HG03565 (cell line): Measurements from ENCODE around the gene ERMAP.
"Not testable (repeated sequence)": the region's sequence is repeated elsewhere in the genome, so short reads cannot be mapped to it uniquely, and the experiment has no call there.

Source experiments
- ATAC-seq: cut with Tn5 transposase; IDR thresholded peaks from one replicate; pipeline ENCODE4 v1.9.1; 2021; ENCODE audit warnings: mild to moderate bottlenecking, moderate library complexity; ENCODE audit not compliant: unreplicated experiment

ERMAP gene

DNA sequence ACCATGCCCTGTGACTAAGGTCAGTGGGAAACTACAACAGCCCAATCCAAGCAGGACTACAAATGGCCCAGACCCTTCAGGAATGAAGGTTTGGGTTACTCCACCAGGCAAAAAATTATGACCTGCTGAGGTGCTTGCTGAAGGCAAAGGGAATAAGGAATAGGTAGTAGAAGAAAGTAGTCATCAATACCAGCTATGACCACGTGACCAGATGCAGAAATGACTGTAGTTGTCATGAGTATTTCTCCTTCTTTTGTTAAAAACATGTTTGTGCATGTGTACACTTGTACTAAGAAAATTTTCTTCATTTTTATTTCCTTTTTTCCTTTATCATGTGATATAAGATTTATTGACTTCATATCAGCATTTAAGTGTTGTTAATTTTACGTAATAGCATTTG lies 52.3 kb downstream of the ERMAP start:
- not testable (repeated sequence) for ATAC-seq

GRCh38 chr1:42869751-42870150 lies 52.8 kb downstream of the ERMAP start:
- not testable (repeated sequence) for ATAC-seq

DNA sequence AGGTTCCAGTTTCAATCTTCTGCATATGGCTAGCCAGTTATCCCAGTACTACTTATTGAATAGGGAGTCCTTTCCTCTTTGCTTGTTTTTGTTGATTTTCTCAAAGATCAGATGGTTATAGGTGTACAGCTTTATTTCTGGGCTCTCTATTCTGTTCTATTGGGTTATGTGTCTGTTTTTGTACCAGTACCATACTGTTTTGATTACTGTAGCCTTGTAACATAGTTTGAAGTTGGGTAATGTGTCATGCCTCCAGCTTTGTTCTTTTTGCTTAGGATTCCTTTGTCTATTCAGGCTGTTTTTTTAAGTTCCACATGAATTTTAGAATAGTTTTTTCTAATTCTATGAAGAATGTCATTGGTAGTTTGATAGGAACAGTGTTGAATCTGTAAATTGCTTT lies 56.2 kb downstream of the ERMAP start:
- ATAC-seq: not testable (repeated sequence)

- no peak for ATAC-seq
Measured at GRCh38 chr1:42873670-42874069, 56.7 kb downstream of the ERMAP start.

GRCh38 chr1:42876009-42876408 lies 59.1 kb downstream of the ERMAP start:
- ATAC-seq: no peak

DNA sequence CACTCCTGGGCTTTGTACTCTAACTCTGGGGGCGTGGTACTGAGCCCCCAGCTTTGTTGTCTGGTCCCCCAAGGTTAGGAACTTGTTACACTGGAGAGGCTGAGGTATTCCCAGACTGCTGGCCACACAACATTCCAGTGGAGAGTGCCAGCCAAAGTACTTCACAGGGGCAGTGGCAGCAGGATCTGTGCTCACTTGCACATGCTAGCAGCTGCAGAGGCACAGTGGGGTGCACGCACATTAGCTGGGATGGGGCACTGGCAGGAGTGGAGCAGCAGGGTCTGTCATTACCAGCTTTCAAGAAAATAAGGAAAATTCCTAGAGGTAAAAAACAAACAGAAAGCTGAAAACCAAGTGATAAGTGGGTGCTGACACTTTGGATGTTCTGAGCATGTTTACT lies 60.5 kb downstream of the ERMAP start:
- no peak for ATAC-seq

DNA sequence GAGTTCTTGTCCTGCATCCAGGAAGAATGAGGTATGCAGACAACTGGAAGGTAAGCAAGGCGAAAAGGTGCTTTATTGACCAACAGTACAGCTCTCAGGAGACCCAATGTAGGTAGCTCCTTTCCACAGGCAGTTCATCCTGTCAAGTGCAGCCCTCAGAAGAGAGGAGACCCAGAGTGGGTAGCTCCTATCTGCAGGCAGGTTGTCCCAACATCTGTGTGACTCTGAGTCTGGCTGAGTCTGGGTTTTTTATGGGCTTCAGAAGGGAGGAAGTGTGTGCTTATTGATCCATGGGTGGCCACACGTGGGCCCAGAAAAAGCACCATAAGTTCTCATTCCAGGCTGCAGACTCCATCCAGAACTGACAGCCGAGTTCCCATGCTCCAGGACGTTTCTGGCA lies 63.5 kb downstream of the ERMAP start:
- no peak for ATAC-seq

- ATAC-seq: no peak
Measured at GRCh38 chr1:42886046-42886739, 69.3 kb downstream of the ERMAP start.

- ATAC-seq: no peak
Measured at GRCh38 chr1:42886800-42887199, 69.9 kb downstream of the ERMAP start.

GRCh38 chr1:42887366-42887765 lies 70.4 kb downstream of the ERMAP start:
- ATAC-seq: no peak

- ATAC-seq: no peak
Measured at GRCh38 chr1:42888013-42888633, 71.2 kb downstream of the ERMAP start.

DNA sequence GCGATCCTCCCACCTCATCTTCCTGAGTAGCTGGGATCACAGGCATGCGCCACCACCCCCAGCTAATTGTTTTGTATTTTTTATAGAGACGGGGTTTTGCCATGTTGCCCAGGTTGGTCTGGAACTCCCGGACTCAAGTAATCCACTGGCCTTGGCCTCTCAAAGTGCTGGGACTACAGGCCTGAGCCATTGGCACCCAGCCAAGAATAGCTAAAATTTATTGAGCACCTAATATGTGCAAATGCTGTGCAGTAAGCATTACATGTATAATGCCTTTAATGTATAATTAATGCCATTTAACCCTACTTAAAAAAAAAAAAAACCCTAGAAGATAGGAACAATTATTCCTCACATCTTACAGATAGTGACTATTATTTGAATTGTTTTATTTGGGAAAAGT lies 72.3 kb downstream of the ERMAP start:
- no peak for ATAC-seq

- no peak for ATAC-seq
Measured at GRCh38 chr1:42891465-42892138, 74.7 kb downstream of the ERMAP start.
